Trophoblast cell (in vitro differentiated cells and primary cell): Measurements from ENCODE around the gene SMIM12.

Experiments used
- DNase-seq, 2 donors: peaks; one replicate each; pipeline ENCODE4 v3.0.0-alpha.2; 2016
- H2AFZ ChIP-seq: 2 replicates; pipeline ENCODE4 v1.6.1; 2013; ENCODE audit warnings: low read length, moderate library complexity, mild to moderate bottlenecking; ENCODE audit not compliant: insufficient read depth, poor library complexity
- H2AK5ac ChIP-seq: 2 replicates; pipeline ENCODE4 v1.6.1; 2013; ENCODE audit warnings: mild to moderate bottlenecking, low read length
- H2BK120ac ChIP-seq: 2 replicates; pipeline ENCODE4 v1.6.1; 2013; ENCODE audit warnings: low read length, mild to moderate bottlenecking, moderate library complexity; ENCODE audit not compliant: insufficient read depth, poor library complexity
- H2BK12ac ChIP-seq: 2 replicates; pipeline ENCODE4 v1.6.1; 2013; ENCODE audit warnings: mild to moderate bottlenecking, low read length, moderate library complexity
- H2BK5ac ChIP-seq: 2 replicates; pipeline ENCODE4 v1.6.1; 2013; ENCODE audit warnings: low read length, low read depth, moderate library complexity, mild to moderate bottlenecking; ENCODE audit not compliant: poor library complexity
- H3K14ac ChIP-seq: 2 replicates; pipeline ENCODE4 v1.6.1; 2013; ENCODE audit warnings: mild to moderate bottlenecking, low read length
- H3K18ac ChIP-seq: 2 replicates; pipeline ENCODE4 v1.6.1; 2013; ENCODE audit warnings: mild to moderate bottlenecking, low read length
- H3K23ac ChIP-seq: 2 replicates; pipeline ENCODE4 v1.6.1; 2013; ENCODE audit warnings: low read length
- H3K27ac ChIP-seq: 2 replicates; pipeline ENCODE4 v1.5.1; 2013; ENCODE audit warnings: low read depth, mild to moderate bottlenecking, inconsistent platforms, low read length, moderate library complexity
- H3K27me3 ChIP-seq: 2 replicates; pipeline ENCODE4 v1.6.1; 2013; ENCODE audit warnings: inconsistent platforms, mild to moderate bottlenecking, low read length, moderate library complexity; ENCODE audit not compliant: insufficient read depth
- H3K36me3 ChIP-seq, 2 experiments: 1 replicate in 1 of 2; 2 replicates in 1 of 2; pipeline ENCODE4 v1.6.1; 2013; ENCODE audit warnings: low read length in 2 of 2, mild to moderate bottlenecking in 2 of 2, moderate library complexity in 1 of 2; ENCODE audit not compliant: insufficient read depth in 2 of 2, control insufficient read depth in 1 of 2
- H3K4ac ChIP-seq: 2 replicates; pipeline ENCODE4 v1.6.1; 2013; ENCODE audit warnings: low read depth, mild to moderate bottlenecking, low read length, moderate library complexity
- H3K4me1 ChIP-seq, 2 experiments: 1 replicate in 1 of 2; 2 replicates in 1 of 2; pipeline ENCODE4 v1.6.1; 2013; ENCODE audit warnings: low read length in 2 of 2, mild to moderate bottlenecking in 2 of 2, moderate library complexity in 1 of 2; ENCODE audit not compliant: insufficient read depth in 2 of 2, control insufficient read depth in 1 of 2
- H3K4me2 ChIP-seq: 2 replicates; pipeline ENCODE4 v1.6.1; 2013; ENCODE audit warnings: inconsistent platforms, mild to moderate bottlenecking, low read length, moderate library complexity
- H3K4me3 ChIP-seq: 2 replicates; pipeline ENCODE4 v1.5.1; 2013; ENCODE audit warnings: mild to moderate bottlenecking, low read depth, low read length, inconsistent platforms
- H3K79me1 ChIP-seq: one replicate; pipeline ENCODE4 v1.6.1; 2013; ENCODE audit warnings: low read length
- H3K79me2 ChIP-seq: 2 replicates; pipeline ENCODE4 v1.6.1; 2013; ENCODE audit warnings: low read length, mild to moderate bottlenecking; ENCODE audit not compliant: control insufficient read depth, insufficient read depth, poor library complexity
- H3K9ac ChIP-seq: 2 replicates; pipeline ENCODE4 v1.6.1; 2013; ENCODE audit warnings: mild to moderate bottlenecking, low read length
- H3K9me3 ChIP-seq: 2 replicates; pipeline ENCODE4 v1.6.1; 2013; ENCODE audit warnings: low read depth, mild to moderate bottlenecking, control low read depth, inconsistent platforms, low read length; ENCODE audit not compliant: insufficient read depth
- H4K12ac ChIP-seq: 2 replicates; pipeline ENCODE4 v1.6.1; 2013; ENCODE audit warnings: low read depth, mild to moderate bottlenecking, low read length, moderate library complexity
- H4K8ac ChIP-seq: 2 replicates; pipeline ENCODE4 v1.6.1; 2013; ENCODE audit warnings: low read depth, mild to moderate bottlenecking, low read length, moderate library complexity
- H4K91ac ChIP-seq: one replicate; pipeline ENCODE4 v1.6.1; 2013; ENCODE audit warnings: low read depth, mild to moderate bottlenecking, low read length, moderate library complexity
- WGBS: extraction: QIAGEN DNeasy Blood & Tissue Kit; methylation state at CpG from one replicate; pipeline ENCODE4 v1.1.7; 2013; ENCODE audit warnings: missing lambda C conversion rate; ENCODE audit not compliant: insufficient read length, insufficient coverage; ENCODE audit errors: extremely low coverage; 5-methylcytosine and 5-hydroxymethylcytosine counted together

SMIM12 gene

DNA sequence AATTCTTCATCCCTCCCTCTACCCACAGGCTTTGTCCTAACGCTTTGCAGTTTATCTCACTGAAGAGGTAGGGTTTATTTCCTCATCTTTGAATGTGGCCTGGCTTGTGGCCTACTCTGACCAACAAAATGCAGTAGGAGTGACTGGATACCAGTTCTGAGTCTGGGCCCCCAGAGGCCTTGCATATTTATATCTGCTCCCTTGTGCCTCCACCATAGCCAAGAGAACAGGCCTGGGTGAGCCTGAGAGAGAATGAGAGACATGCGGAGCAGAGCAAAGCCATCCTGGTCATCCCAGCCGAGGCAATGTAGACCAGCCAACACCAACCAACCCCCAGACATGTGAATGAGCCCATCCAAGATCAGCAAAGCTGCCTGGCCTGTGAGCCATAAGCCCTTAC lies 30.3 kb downstream of the SMIM12 start:
- H3K79me1 ChIP-seq: peaks cover 1% of the 10 kb centered on the region
- peaks cover 8 to 10% of the 10 kb centered on the region in 2 experiments for H3K4me1 ChIP-seq
- no peaks in the 10 kb centered on the region for H3K27me3 ChIP-seq
- H2AK5ac ChIP-seq: no peak overlapping the region
- no peak overlapping the region for H4K12ac ChIP-seq
- H3K23ac ChIP-seq: no peak overlapping the region
- WGBS: no CpG with 5 or more reads among the region's 3 CpGs
- H2AFZ ChIP-seq: no peak overlapping the region
- H2BK12ac ChIP-seq: no peak overlapping the region
- H3K4me3 ChIP-seq: no peak overlapping the region
- H3K79me2 ChIP-seq: no peaks in the 10 kb centered on the region
- no peak overlapping the region for H3K9ac ChIP-seq
- H2BK5ac ChIP-seq: no peak overlapping the region
- H3K4ac ChIP-seq: no peak overlapping the region
- H3K18ac ChIP-seq: no peak overlapping the region
- H3K9me3 ChIP-seq: no peaks in the 10 kb centered on the region
- H4K91ac ChIP-seq: no peak overlapping the region
- no peak overlapping the region for H2BK120ac ChIP-seq
- no peak overlapping the region for H3K14ac ChIP-seq
- no peak overlapping the region for H3K27ac ChIP-seq
- H3K36me3 ChIP-seq: no peaks in the 10 kb centered on the region
- DNase-seq: no peak
- no peak overlapping the region for H4K8ac ChIP-seq
- H3K4me2 ChIP-seq: no peak overlapping the region

DNA sequence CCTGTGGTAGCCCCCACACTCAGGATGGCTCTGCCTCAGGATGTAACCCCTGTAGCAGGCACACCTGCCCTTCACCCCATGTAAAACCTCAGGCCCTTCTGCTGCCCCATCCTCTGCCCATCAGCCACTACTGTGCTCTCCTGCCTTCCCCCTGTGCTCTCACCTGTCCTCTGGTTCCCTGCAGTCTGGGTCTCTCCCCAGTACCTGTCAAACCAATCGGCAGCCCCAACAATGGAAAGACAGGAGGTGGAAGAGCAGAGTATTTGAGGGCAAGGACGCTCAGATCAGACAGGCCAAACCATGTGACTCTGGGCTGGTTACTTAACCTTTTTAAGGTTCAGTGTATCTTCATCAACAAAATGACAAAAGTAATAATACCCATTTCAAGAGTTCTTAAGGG lies 30.9 kb downstream of the SMIM12 start:
- Histone ChIP-seq H3K79me1 (peaks cover 1% of the 10 kb centered on the region), H2BK12ac (no peak overlapping the region), H2AFZ (no peak overlapping the region), H3K14ac (no peak overlapping the region), H3K9ac (no peak overlapping the region), H3K4me3 (no peak overlapping the region), H2BK120ac (no peak overlapping the region), H2AK5ac (no peak overlapping the region), H4K8ac (no peak overlapping the region), H3K27ac (no peak overlapping the region), H4K91ac (no peak overlapping the region), H3K18ac (no peak overlapping the region), H4K12ac (no peak overlapping the region), H3K4me1 (peaks cover 8 to 10% of the 10 kb centered on the region in 2 experiments), H2BK5ac (no peak overlapping the region), H3K23ac (no peak overlapping the region), H3K4me2 (no peak overlapping the region), H3K79me2 (no peaks in the 10 kb centered on the region), H3K27me3 (no peaks in the 10 kb centered on the region), H3K4ac (no peak overlapping the region), H3K36me3 (no peaks in the 10 kb centered on the region), H3K9me3 (no peaks in the 10 kb centered on the region)
- DNase-seq: no peak
- WGBS: no CpG with 5 or more reads among the region's 2 CpGs

DNA sequence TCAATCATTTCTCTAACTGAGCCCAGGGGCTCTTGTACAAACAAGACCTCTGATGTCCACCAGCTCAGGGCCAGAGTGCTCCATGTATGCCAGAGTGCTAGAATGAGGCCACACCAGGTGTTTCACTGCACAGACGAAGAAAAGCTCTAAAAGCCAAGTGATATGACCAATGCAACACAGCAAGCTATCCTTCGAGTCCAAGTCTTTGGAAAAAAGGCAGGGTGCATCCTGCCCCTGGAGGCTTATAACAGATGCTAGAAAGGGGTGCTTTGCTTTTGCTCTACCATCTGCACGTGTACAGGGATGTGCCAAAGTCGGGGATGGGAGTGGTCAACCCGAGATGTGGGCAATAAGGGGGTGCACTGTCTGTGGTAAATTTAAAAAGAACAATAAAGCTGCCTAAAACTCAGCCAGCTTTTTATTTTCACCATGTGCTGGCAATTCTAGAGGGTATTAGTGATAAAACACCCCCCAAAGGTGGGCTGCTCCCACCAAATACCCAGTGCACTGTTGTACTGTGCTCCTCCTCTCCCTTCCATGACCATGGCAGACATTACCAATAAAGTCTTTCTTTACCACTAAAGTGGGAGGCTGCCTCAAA lies 32.1 kb downstream of the SMIM12 start:
- no peak overlapping the region for H2AK5ac ChIP-seq
- H3K9ac ChIP-seq: no peak overlapping the region
- no peak overlapping the region for H4K8ac ChIP-seq
- H2AFZ ChIP-seq: no peak overlapping the region
- no peak overlapping the region for H4K12ac ChIP-seq
- H3K36me3 ChIP-seq: no peaks in the 10 kb centered on the region
- H3K4me1 ChIP-seq: peaks cover 8 to 10% of the 10 kb centered on the region in 2 experiments
- no peak overlapping the region for H3K18ac ChIP-seq
- H2BK5ac ChIP-seq: no peak overlapping the region
- no peak for DNase-seq
- no peaks in the 10 kb centered on the region for H3K79me2 ChIP-seq
- H3K23ac ChIP-seq: no peak overlapping the region
- H2BK12ac ChIP-seq: no peak overlapping the region
- H3K27ac ChIP-seq: no peak overlapping the region
- no peak overlapping the region for H2BK120ac ChIP-seq
- no peak overlapping the region for H4K91ac ChIP-seq
- H3K4me3 ChIP-seq: no peak overlapping the region
- no peaks in the 10 kb centered on the region for H3K9me3 ChIP-seq
- H3K4ac ChIP-seq: no peak overlapping the region
- WGBS: no CpG with 5 or more reads among the region's 5 CpGs
- no peak overlapping the region for H3K4me2 ChIP-seq
- H3K14ac ChIP-seq: no peak overlapping the region
- peaks cover 1% of the 10 kb centered on the region for H3K79me1 ChIP-seq
- H3K27me3 ChIP-seq: no peaks in the 10 kb centered on the region

DNA sequence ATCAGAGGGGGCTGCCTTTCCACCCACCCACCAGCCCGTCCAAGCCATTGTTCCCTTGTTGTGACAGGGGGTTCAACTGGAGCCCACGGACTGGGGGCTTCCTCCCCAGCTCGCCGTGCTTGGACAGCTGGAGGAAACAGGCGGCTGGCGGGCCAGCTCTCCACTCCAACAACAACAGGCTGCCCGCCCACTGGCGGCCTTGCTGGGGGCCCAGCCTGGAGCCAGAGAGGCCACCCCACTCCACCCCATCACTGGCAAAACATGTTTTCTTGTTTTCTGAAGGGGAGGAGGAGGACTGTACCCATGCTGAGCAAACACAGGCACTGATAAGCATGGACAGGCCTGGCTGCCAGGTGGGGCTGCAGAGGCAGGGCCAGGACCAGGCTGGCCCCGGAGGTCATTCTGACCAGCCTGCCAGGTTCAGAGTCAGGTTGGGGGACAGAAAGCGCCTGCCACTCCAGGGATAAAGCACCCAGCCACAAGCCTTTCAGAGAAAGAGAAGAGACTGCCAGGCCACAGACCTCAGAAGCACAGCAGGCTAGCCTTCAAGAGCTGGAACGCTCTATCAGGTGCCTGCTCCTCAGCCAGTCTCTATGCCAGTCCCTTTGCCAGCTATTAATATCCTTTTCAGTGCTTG lies 34.0 kb downstream of the SMIM12 start:
- WGBS: no CpG with 5 or more reads among the region's 11 CpGs
- H4K12ac ChIP-seq: no peak overlapping the region

More for the DNA sequence above, 34.0 kb downstream of the SMIM12 start:
- Histone ChIP-seq H3K4me2 (no peak overlapping the region), H2BK12ac (no peak overlapping the region), H3K4me1 (peaks cover 8 to 10% of the 10 kb centered on the region in 2 experiments), H3K79me1 (peaks cover 1% of the 10 kb centered on the region), H3K9me3 (no peaks in the 10 kb centered on the region), H2BK120ac (no peak overlapping the region), H2AK5ac (no peak overlapping the region), H4K8ac (no peak overlapping the region), H4K91ac (no peak overlapping the region), H3K4ac (no peak overlapping the region), H2AFZ (no peak overlapping the region), H3K79me2 (no peaks in the 10 kb centered on the region), H3K14ac (no peak overlapping the region), H3K27me3 (no peaks in the 10 kb centered on the region), H3K36me3 (no peaks in the 10 kb centered on the region), H2BK5ac (no peak overlapping the region), H3K18ac (no peak overlapping the region), H3K27ac (no peak overlapping the region), H3K4me3 (no peak overlapping the region), H3K23ac (no peak overlapping the region), H3K9ac (no peak overlapping the region)
- DNase-seq: no peak
